Measurements from ENCODE around the gene SLC20A1. TPM values are rescaled to one million over a fixed set of nuclear protein-coding genes. Genes with fewer than 3 reads are reported as not detected.

The SLC20A1 gene
- total RNA-seq, 1 experiment from 2014 or later, result 154 TPM

GRCh38 chr2:112604952-112605351 is 40.8 kb upstream of the SLC20A1 start:
- Histone ChIP-seq H3K27ac (ENCODE audit: low read depth, low read length) (no peak overlapping the region), H3K4me2 (ENCODE audit: low read length) (no peak overlapping the region), H2AFZ (ENCODE audit: low read depth, low read length, poor library complexity, severe bottlenecking) (no peak overlapping the region), H3K4me1 (ENCODE audit: control insufficient read depth in 1 of 2, insufficient read depth in 2 of 2, low read length in 2 of 2) (peaks cover 3 to 10% of the 10 kb centered on the region in 2 experiments; a peak in 3 of 4 replicates), H4K20me1 (ENCODE audit: insufficient read depth) (no peaks in the 10 kb centered on the region), H3K27me3 (ENCODE audit: insufficient read depth, low read length) (no peaks in the 10 kb centered on the region), H3K9me3 (ENCODE audit: control insufficient read depth in 1 of 2, insufficient read depth in 1 of 2, low read depth in 1 of 2, low read length in 2 of 2) (no peaks in the 10 kb centered on the region), H3K4me3 (replicated peaks in 1 of 2; ENCODE audit: low read depth in 1 of 2, low read length in 2 of 2) (no peak overlapping the region), H3K9me2 (ENCODE audit: insufficient read depth) (no peaks in the 10 kb centered on the region), H3K9ac (ENCODE audit: low read length) (no peak overlapping the region), H3K79me2 (ENCODE audit: insufficient read depth, low read length) (no peaks in the 10 kb centered on the region), H3K36me3 (ENCODE audit: control insufficient read depth in 1 of 2, insufficient read depth in 2 of 2, low read length in 2 of 2) (no peaks in the 10 kb centered on the region)
- BruUV-seq (replicated peaks), result no TSS peak
- no peak for ATAC-seq
- intact Hi-C loops (cut with micrococcal nuclease), result loop anchor here (5.0 kb wide), 1 partner anchor 282 kb away; no protein-coding TSS in a partner anchor
- ChIA-PET POLR2A (no interaction called here), RAD21 (ENCODE audit: low non-redundant PET in 1 of 2, low total read pairs in 2 of 2, uncharacterized antibody in 2 of 2, unreplicated experiment in 2 of 2) (no interaction called here), CTCF (interaction anchor here (7.0 kb wide), 1 partner anchor 121 kb away, joined by 71 read pairs; no protein-coding TSS in a partner anchor)
- TF ChIP-seq SIN3A (IDR thresholded peaks at IDR 0.05; ENCODE audit: low read depth) (no peak), ZBTB33 (IDR thresholded peaks at IDR 0.05; ENCODE audit: extremely low read depth, insufficient replicate concordance, low read length) (no peak), FOSL1 (IDR thresholded peaks at IDR 0.05; ENCODE audit: low read depth) (no peak), JUND (IDR thresholded peaks at IDR 0.05) (no peak), ZFX (IDR thresholded peaks at IDR 0.05) (no peak)
- no peak for DNase-seq (ENCODE audit: low read depth, low spot score)

- intact Hi-C loops (cut with micrococcal nuclease), result no loop called here
- POLR2A ChIA-PET, result no interaction called here
- no TSS peak for BruUV-seq (replicated peaks)
Measured at GRCh38 chr2:112605926-112606325, 39.8 kb upstream of the SLC20A1 start.

More at GRCh38 chr2:112605926-112606325, 39.8 kb upstream of the SLC20A1 start:
- Histone ChIP-seq H3K4me3 (replicated peaks in 1 of 2; ENCODE audit: low read depth in 1 of 2, low read length in 2 of 2) (no peak overlapping the region), H3K9ac (ENCODE audit: low read length) (no peak overlapping the region), H4K20me1 (ENCODE audit: insufficient read depth) (no peaks in the 10 kb centered on the region), H3K27me3 (ENCODE audit: insufficient read depth, low read length) (no peaks in the 10 kb centered on the region), H3K27ac (ENCODE audit: low read depth, low read length) (no peak overlapping the region), H3K9me2 (ENCODE audit: insufficient read depth) (no peaks in the 10 kb centered on the region), H3K4me1 (ENCODE audit: control insufficient read depth in 1 of 2, insufficient read depth in 2 of 2, low read length in 2 of 2) (0 out of 4 replicates have a peak, but pooled peaks cover 0 to 3% of the 10 kb centered on the region in 2 experiments), H3K79me2 (ENCODE audit: insufficient read depth, low read length) (no peaks in the 10 kb centered on the region), H3K4me2 (ENCODE audit: low read length) (no peak overlapping the region), H3K36me3 (ENCODE audit: control insufficient read depth in 1 of 2, insufficient read depth in 2 of 2, low read length in 2 of 2) (no peaks in the 10 kb centered on the region), H3K9me3 (ENCODE audit: control insufficient read depth in 1 of 2, insufficient read depth in 1 of 2, low read depth in 1 of 2, low read length in 2 of 2) (no peaks in the 10 kb centered on the region), H2AFZ (ENCODE audit: low read depth, low read length, poor library complexity, severe bottlenecking) (no peak overlapping the region)
- CTCF ChIA-PET, result no interaction called here
- TF ChIP-seq SRF (IDR thresholded peaks at IDR 0.05; ENCODE audit: low read depth), result no peak
- no peak for TF ChIP-seq POLR2AphosphoS5 (IDR thresholded peaks at IDR 0.05; ENCODE audit: low read depth, low read length)
- no peak for TF ChIP-seq YY1 (IDR thresholded peaks at IDR 0.05; ENCODE audit: extremely low read depth, insufficient replicate concordance, low read depth, low read length)
- TF ChIP-seq SIN3A (IDR thresholded peaks at IDR 0.05; ENCODE audit: low read depth), result no peak
- TF ChIP-seq JUND (IDR thresholded peaks at IDR 0.05), result no peak
- TF ChIP-seq ZFX (IDR thresholded peaks at IDR 0.05), result no peak
- TF ChIP-seq EZH2 (IDR thresholded peaks at IDR 0.05), result no peak
- TF ChIP-seq SP1 (IDR thresholded peaks at IDR 0.05; ENCODE audit: low read depth), result no peak
- no peak for TF ChIP-seq ATF3 (IDR thresholded peaks at IDR 0.05)
- TF ChIP-seq ELF1 (IDR thresholded peaks at IDR 0.05; ENCODE audit: borderline replicate concordance, low read depth), result no peak
- TF ChIP-seq TCF7L2 (IDR thresholded peaks at IDR 0.05; ENCODE audit: borderline replicate concordance, extremely low read depth, insufficient read depth, insufficient read length), result no peak
- DNase-seq (ENCODE audit: low read depth, low spot score), result no peak
- RAD21 ChIA-PET (ENCODE audit: low non-redundant PET in 1 of 2, low total read pairs in 2 of 2, uncharacterized antibody in 2 of 2, unreplicated experiment in 2 of 2), result no interaction called here
- ATAC-seq, result no peak
